ENCODE results near the gene LCNL1. TPM values are rescaled to one million over a fixed set of nuclear protein-coding genes. Genes with fewer than 3 reads are reported as not detected.

LCNL1 gene
- total and polyA plus RNA-seq, 2 donors (not counting 1 experiment from before 2014, with no cell fraction given), result not detected

DNA sequence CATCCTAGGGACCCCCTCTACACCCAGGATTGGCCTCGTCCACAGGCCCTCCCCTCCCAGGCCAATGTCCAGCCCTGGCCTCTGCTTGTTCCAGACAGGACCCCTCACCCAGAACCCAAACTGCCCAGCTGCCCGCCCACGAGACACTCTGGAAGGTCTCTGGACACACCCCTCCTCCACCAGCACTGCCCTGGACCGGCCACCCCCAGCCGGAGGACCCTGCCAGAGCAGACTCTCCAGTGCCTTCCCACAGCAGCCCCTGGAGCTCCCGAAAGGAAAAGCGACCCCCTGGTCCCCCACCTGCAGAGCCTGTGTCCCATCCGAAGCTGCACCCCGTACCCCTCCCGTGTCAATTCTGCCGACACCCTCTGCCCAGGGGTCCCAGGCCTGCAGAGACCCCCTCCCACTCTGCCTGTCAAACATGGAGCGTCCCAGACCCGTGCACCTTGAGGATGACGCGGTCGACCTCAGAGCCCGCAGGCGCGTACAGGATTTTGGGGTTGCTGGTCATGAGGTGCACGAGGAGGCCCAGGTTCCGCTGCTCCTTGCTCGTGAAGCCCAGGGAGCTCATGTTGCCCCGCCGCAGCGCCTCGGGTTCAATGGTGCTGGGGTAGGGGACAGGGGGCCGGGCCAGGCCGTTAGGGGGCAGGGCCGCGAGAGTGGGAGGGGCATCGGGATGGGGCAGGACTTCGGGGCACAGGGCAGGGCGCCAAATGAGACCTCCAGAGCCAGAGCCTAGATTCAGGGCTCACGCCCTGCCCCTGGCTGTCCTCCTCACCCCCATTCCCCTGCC is 37.3 kb downstream of the LCNL1 start:
- H3K36me3 ChIP-seq (replicated peaks in 1 of 2; ENCODE audit: control extremely low read depth in 1 of 2, control insufficient read depth in 1 of 2, extremely low read depth in 1 of 2, insufficient read depth in 2 of 2, low read length in 1 of 2), result peaks cover 0 to 5% of the 10 kb centered on the region in 2 experiments
- no peaks in the 10 kb centered on the region for H3K79me2 ChIP-seq (ENCODE audit: control insufficient read depth, insufficient read depth, low read length)
- TF ChIP-seq, protein P1, sequence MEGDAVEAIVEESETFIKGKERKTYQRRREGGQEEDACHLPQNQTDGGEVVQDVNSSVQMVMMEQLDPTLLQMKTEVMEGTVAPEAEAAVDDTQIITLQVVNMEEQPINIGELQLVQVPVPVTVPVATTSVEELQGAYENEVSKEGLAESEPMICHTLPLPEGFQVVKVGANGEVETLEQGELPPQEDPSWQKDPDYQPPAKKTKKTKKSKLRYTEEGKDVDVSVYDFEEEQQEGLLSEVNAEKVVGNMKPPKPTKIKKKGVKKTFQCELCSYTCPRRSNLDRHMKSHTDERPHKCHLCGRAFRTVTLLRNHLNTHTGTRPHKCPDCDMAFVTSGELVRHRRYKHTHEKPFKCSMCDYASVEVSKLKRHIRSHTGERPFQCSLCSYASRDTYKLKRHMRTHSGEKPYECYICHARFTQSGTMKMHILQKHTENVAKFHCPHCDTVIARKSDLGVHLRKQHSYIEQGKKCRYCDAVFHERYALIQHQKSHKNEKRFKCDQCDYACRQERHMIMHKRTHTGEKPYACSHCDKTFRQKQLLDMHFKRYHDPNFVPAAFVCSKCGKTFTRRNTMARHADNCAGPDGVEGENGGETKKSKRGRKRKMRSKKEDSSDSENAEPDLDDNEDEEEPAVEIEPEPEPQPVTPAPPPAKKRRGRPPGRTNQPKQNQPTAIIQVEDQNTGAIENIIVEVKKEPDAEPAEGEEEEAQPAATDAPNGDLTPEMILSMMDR (IDR thresholded peaks at IDR 0.05), result no peak
- H3K27ac ChIP-seq (ENCODE audit: low read length in 2 of 2), result no peak overlapping the region
- no peaks in the 10 kb centered on the region for H3K9me3 Mint-ChIP-seq (ENCODE audit: insufficient read depth)
- ATAC-seq (ENCODE audit: low read depth) (no peak), DNase-seq (no peak)
- H3K4me1 ChIP-seq (ENCODE audit: control insufficient read depth in 2 of 2, insufficient read depth in 2 of 2, low read length in 2 of 2), result no peaks in the 10 kb centered on the region
- no peak overlapping the region for H3K4me3 Mint-ChIP-seq
- ChIA-PET CTCF (interaction anchor here (1.4 to 2.1 kb wide), 3 partner anchors 9 to 27 kb away, joined by 5 to 6 read pairs (median 5); no protein-coding TSS in a partner anchor), POLR2A (interaction anchor here (1.0 kb wide), 1 partner anchor 10 kb away, joined by 3 read pairs; no protein-coding TSS in a partner anchor)
- no peak overlapping the region for H2AFZ ChIP-seq (ENCODE audit: insufficient read depth, low read depth, low read length, poor library complexity, severe bottlenecking)
- no peak overlapping the region for H3K27ac Mint-ChIP-seq
- 97% methylated on average over 34 of the region's 34 CpGs for WGBS (ENCODE audit: insufficient coverage)
- no peak overlapping the region for H3K9ac ChIP-seq (ENCODE audit: low read length)
- H3K4me2 ChIP-seq (replicated peaks; ENCODE audit: low read depth, low read length, poor library complexity, severe bottlenecking), result no peak overlapping the region
- intact Hi-C loops (cut with micrococcal nuclease), result no loop called here
- no peak overlapping the region for H3K4me3 ChIP-seq (ENCODE audit: control extremely low read depth in 1 of 5, extremely low read depth in 1 of 5, insufficient read depth in 1 of 5, low read depth in 2 of 5, low read length in 4 of 5)
- H3K9me3 ChIP-seq (ENCODE audit: control extremely low read depth in 1 of 3, control insufficient read depth in 2 of 3, insufficient read depth in 1 of 3, low read length in 2 of 3), result peaks cover 0 to 9% (median 0%) of the 10 kb centered on the region in 3 donors
- no peaks in the 10 kb centered on the region for H3K4me1 Mint-ChIP-seq
- H3K27me3 Mint-ChIP-seq, result no peaks in the 10 kb centered on the region
- no peaks in the 10 kb centered on the region for H3K27me3 ChIP-seq (replicated peaks in 1 of 4; ENCODE audit: control extremely low read depth in 1 of 4, control insufficient read depth in 3 of 4, insufficient read depth in 4 of 4, low read length in 3 of 4)
- H4K20me1 ChIP-seq (ENCODE audit: control insufficient read depth, insufficient read depth, low read length, poor library complexity, severe bottlenecking), result no peaks in the 10 kb centered on the region

DNA sequence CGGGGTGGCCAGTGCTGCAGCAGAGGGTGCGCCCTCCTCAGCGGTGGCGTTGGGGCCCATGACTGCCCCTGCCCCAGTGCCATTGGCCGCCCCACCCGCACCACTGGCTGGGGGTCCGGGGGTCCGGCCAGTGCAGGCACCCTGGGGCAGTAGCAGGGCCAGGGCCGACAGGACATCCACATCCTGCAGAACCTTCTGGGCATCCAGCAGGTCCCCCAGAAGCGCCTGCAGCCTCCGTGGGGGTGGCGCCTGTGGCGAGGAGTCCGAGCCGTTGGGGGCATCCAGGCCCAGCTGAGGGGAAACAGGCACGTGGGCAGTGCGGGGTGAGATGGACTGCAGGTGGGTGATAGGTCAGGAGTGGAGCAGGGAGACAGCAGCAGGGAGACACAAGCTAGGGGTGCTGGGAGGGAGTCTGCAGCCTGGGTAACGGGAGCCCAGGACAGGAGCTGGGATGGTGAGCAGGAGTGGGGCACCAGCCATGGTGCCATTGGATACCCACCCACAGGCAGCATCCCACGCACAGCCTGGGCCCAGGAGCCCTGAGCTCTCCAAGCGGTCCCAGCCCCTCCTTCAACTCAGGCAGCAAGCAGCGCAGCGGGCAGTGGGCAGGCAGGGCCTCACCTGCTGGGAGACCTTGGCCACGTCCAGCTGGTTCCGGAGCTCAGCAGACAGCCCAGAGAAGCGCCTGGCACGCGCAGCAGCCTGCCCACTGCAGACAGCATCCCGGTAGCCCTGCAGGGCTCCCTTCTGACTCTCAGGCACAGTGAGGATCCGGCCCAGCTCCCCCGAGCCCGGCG is 38.2 kb downstream of the LCNL1 start:
- H3K79me2 ChIP-seq (ENCODE audit: control insufficient read depth, insufficient read depth, low read length), result no peaks in the 10 kb centered on the region
- 97% methylated on average over 32 of the region's 32 CpGs for WGBS (ENCODE audit: insufficient coverage)
- intact Hi-C loops (cut with micrococcal nuclease), result no loop called here

More for the DNA sequence above, 38.2 kb downstream of the LCNL1 start:
- H3K4me3 ChIP-seq (ENCODE audit: control extremely low read depth in 1 of 5, extremely low read depth in 1 of 5, insufficient read depth in 1 of 5, low read depth in 2 of 5, low read length in 4 of 5), result no peak overlapping the region
- Mint-ChIP-seq H3K4me1 (peaks cover 5% of the 10 kb centered on the region), H3K4me3 (no peak overlapping the region), H3K27ac (no peak overlapping the region), H3K27me3 (no peaks in the 10 kb centered on the region), H3K9me3 (ENCODE audit: insufficient read depth) (no peaks in the 10 kb centered on the region)
- ChIA-PET POLR2A (interaction anchor here (0.9 to 1.2 kb wide), 4 partner anchors 10 to 21 kb away, joined by 3 read pairs; partner anchors contain the start of gene FUT7), CTCF (interaction anchor here (1.2 to 2.1 kb wide), 2 partner anchors 15 to 17 kb away, joined by 3 to 6 read pairs; no protein-coding TSS in a partner anchor)
- H3K27ac ChIP-seq (ENCODE audit: low read length in 2 of 2), result no peak overlapping the region
- no peaks in the 10 kb centered on the region for H4K20me1 ChIP-seq (ENCODE audit: control insufficient read depth, insufficient read depth, low read length, poor library complexity, severe bottlenecking)
- H3K36me3 ChIP-seq (replicated peaks in 1 of 2; ENCODE audit: control extremely low read depth in 1 of 2, control insufficient read depth in 1 of 2, extremely low read depth in 1 of 2, insufficient read depth in 2 of 2, low read length in 1 of 2), result peaks cover 0 to 5% of the 10 kb centered on the region in 2 experiments
- no peaks in the 10 kb centered on the region for H3K27me3 ChIP-seq (replicated peaks in 1 of 4; ENCODE audit: control extremely low read depth in 1 of 4, control insufficient read depth in 3 of 4, insufficient read depth in 4 of 4, low read length in 3 of 4)
- H3K4me2 ChIP-seq (replicated peaks; ENCODE audit: low read depth, low read length, poor library complexity, severe bottlenecking), result no peak overlapping the region
- H3K9me3 ChIP-seq (ENCODE audit: control extremely low read depth in 1 of 3, control insufficient read depth in 2 of 3, insufficient read depth in 1 of 3, low read length in 2 of 3), result peaks cover 0 to 9% (median 0%) of the 10 kb centered on the region in 3 donors
- H2AFZ ChIP-seq (ENCODE audit: insufficient read depth, low read depth, low read length, poor library complexity, severe bottlenecking), result no peak overlapping the region
- TF ChIP-seq, protein P1 (IDR thresholded peaks at IDR 0.05), result no peak
- TF ChIP-seq EZH2 (IDR thresholded peaks at IDR 0.05; ENCODE audit: borderline replicate concordance, insufficient read depth, low read depth, low read length, poor library complexity, severe bottlenecking), result no peak
- H3K9ac ChIP-seq (ENCODE audit: low read length), result no peak overlapping the region
- peaks cover 0 to 3% of the 10 kb centered on the region in 2 donors for H3K4me1 ChIP-seq (ENCODE audit: control insufficient read depth in 2 of 2, insufficient read depth in 2 of 2, low read length in 2 of 2)
- ATAC-seq (ENCODE audit: low read depth), result no peak
- no peak for DNase-seq
